PFSK-1 (cell line): ENCODE results near the gene ACBD3. TPM values are rescaled to one million over a fixed set of nuclear protein-coding genes. Genes with fewer than 3 reads are reported as not detected.

Source experiments
- FOXP2 ChIP-seq: optimal IDR thresholded peaks from 2 replicates; pipeline ENCODE3; 2011; ENCODE audit warnings: borderline replicate concordance, control low read depth, inconsistent platforms; ENCODE audit not compliant: insufficient read depth; ENCODE audit errors: extremely low read length, extremely low read depth
- POLR2AphosphoS5 ChIP-seq: IDR thresholded peaks from 2 replicates; pipeline ENCODE4 v1.6.1; 2012; ENCODE audit warnings: low read depth, mild to moderate bottlenecking, control low read depth, low read length, moderate library complexity
- REST ChIP-seq, 2 experiments: IDR thresholded peaks; 2 replicates each; pipeline versions ENCODE4 v1.6.1 to v1.8.0; 2011 to 2012; ENCODE audit warnings: low read depth in 2 of 2, low read length in 2 of 2, control low read depth in 1 of 2, inconsistent platforms in 1 of 2, mild to moderate bottlenecking in 1 of 2, moderate library complexity in 1 of 2; ENCODE audit not compliant: insufficient read depth in 1 of 2
- SIN3A ChIP-seq: IDR thresholded peaks from 2 replicates; pipeline ENCODE4 v1.6.1; 2012; ENCODE audit warnings: mild to moderate bottlenecking, low read length, moderate library complexity, borderline replicate concordance; ENCODE audit not compliant: insufficient read depth
- TAF1 ChIP-seq: IDR thresholded peaks from 2 replicates; pipeline ENCODE4 v1.6.1; 2012; ENCODE audit warnings: low read length, control low read depth, borderline replicate concordance; ENCODE audit not compliant: insufficient read depth
- polyA plus RNA-seq: library from polyadenylated mRNA; unstranded; fragments of >200 nt; gene quantifications from one replicate; pipeline ENCODE4 v1.2.1, GENCODE V29; 2012; ENCODE audit warnings: low read depth, missing spikeins; ENCODE audit not compliant: insufficient read length

Gene ACBD3
- polyA plus RNA-seq: 24.0 TPM

- TF ChIP-seq REST (IDR thresholded peaks at IDR 0.05; ENCODE audit: insufficient read depth in 1 of 2, low read depth in 2 of 2, low read length in 2 of 2) (0 out of 4 replicates have a peak, but pooled peaks of 1 of the 2 experiments have one; percentile 15), FOXP2 (peak; percentile 92), POLR2AphosphoS5 (peak; percentile 96), SIN3A (peak; percentile 81; the same call in 1 of the 2 replicates), TAF1 (peak; percentile 92; the same call in 1 of the 2 replicates)
Observed at GRCh38 chr1:226186124-226187018, at the start of gene ACBD3. TSS of gene ACBD3 (minus strand) at chr1:226186741. CDS start at chr1:226186675, 66 bp downstream.

GRCh38 chr1:226233806-226234205 lies 47.3 kb upstream of the ACBD3 start:
- TF ChIP-seq TAF1: no peak
- no peak for TF ChIP-seq SIN3A
- no peak for TF ChIP-seq FOXP2
- no peak for TF ChIP-seq REST (IDR thresholded peaks at IDR 0.05; ENCODE audit: insufficient read depth in 1 of 2, low read depth in 2 of 2, low read length in 2 of 2)
- TF ChIP-seq POLR2AphosphoS5: no peak

GRCh38 chr1:226233293-226233692 lies 46.8 kb upstream of the ACBD3 start:
- TF ChIP-seq TAF1 (no peak), FOXP2 (no peak), REST (IDR thresholded peaks at IDR 0.05; ENCODE audit: insufficient read depth in 1 of 2, low read depth in 2 of 2, low read length in 2 of 2) (no peak), SIN3A (no peak), POLR2AphosphoS5 (no peak)

GRCh38 chr1:226226601-226227000 lies 40.1 kb upstream of the ACBD3 start:
- TF ChIP-seq SIN3A: no peak
- no peak for TF ChIP-seq FOXP2
- TF ChIP-seq REST (IDR thresholded peaks at IDR 0.05; ENCODE audit: insufficient read depth in 1 of 2, low read depth in 2 of 2, low read length in 2 of 2): no peak
- TF ChIP-seq POLR2AphosphoS5: no peak
- TF ChIP-seq TAF1: no peak
